Measurements from ENCODE around the gene STRA8. TPM values are rescaled to one million over a fixed set of nuclear protein-coding genes. Genes with fewer than 3 reads are reported as not detected.

STRA8 gene
- total and polyA plus RNA-seq, 7 experiments from 2014 or later = not detected

- no peaks in the 10 kb centered on the region for H3K4me1 ChIP-seq (ENCODE audit: control insufficient read depth in 2 of 2, insufficient read depth in 2 of 2, low read length in 2 of 2)
- ChIA-PET CTCF (interaction anchor here (0.7 to 1.4 kb wide), 2 partner anchors 23 to 368 kb away, joined by 4 read pairs; no protein-coding TSS in a partner anchor), POLR2A (no interaction called here)
- H3K27me3 ChIP-seq (ENCODE audit: control insufficient read depth in 2 of 2, insufficient read depth in 2 of 2, low read length in 2 of 2) = no peaks in the 10 kb centered on the region
- Mint-ChIP-seq H3K27ac (no peak overlapping the region), H3K27me3 (peaks cover 4 to 12% (median 9%) of the 10 kb centered on the region in 5 donors), H3K36me3 (no peaks in the 10 kb centered on the region), H3K4me3 (no peak overlapping the region), H3K4me1 (peaks cover 4 to 11% (median 7%) of the 10 kb centered on the region in 7 donors), H3K9me3 (no peaks in the 10 kb centered on the region)
- no peak overlapping the region for H3K27ac ChIP-seq (ENCODE audit: low read depth, low read length)
- H3K9me3 ChIP-seq (ENCODE audit: control insufficient read depth in 2 of 3, low read length in 3 of 3) = no peaks in the 10 kb centered on the region
- ATAC-seq = no peak
- H3K4me3 ChIP-seq (ENCODE audit: low read length) = no peak overlapping the region
- no peak for DNase-seq
- intact Hi-C loops (cut with micrococcal nuclease) = no loop called here
- H3K36me3 ChIP-seq (ENCODE audit: control insufficient read depth in 2 of 3, insufficient read depth in 3 of 3, low read length in 3 of 3) = no peaks in the 10 kb centered on the region
These were observed 43.5 kb downstream of the STRA8 start for GRCh38 chr7:135277161-135277560.

- ChIA-PET CTCF (interaction anchor here (1.1 to 3.5 kb wide), 5 partner anchors 17 to 364 kb away, joined by 3 to 38 read pairs (median 4); no protein-coding TSS in a partner anchor), POLR2A (no interaction called here)
- H3K4me1 ChIP-seq (ENCODE audit: control insufficient read depth in 2 of 2, insufficient read depth in 2 of 2, low read length in 2 of 2) = no peaks in the 10 kb centered on the region
- H3K27me3 Mint-ChIP-seq = peaks cover 4 to 10% (median 9%) of the 10 kb centered on the region in 5 donors
- H3K36me3 ChIP-seq (ENCODE audit: control insufficient read depth in 2 of 3, insufficient read depth in 3 of 3, low read length in 3 of 3) = no peaks in the 10 kb centered on the region
- intact Hi-C loops (cut with micrococcal nuclease) = loop anchor here (1.0 to 10.0 kb wide), 9 partner anchors 54 to 728 kb away; partner anchors contain the start of genes CNOT4 (in 2 of the 2), MTPN (in 1 of the 2) and STMP1 (in 1 of the 2)
- H3K27me3 ChIP-seq (ENCODE audit: control insufficient read depth in 2 of 2, insufficient read depth in 2 of 2, low read length in 2 of 2) = no peaks in the 10 kb centered on the region
- peak; percentile 26 to 81 (median 73) for DNase-seq
- H3K4me1 Mint-ChIP-seq = peaks cover 4 to 17% (median 12%) of the 10 kb centered on the region in 7 donors
- ATAC-seq = peak; percentile 99
- no peaks in the 10 kb centered on the region for H3K36me3 Mint-ChIP-seq
- H3K4me3 ChIP-seq (ENCODE audit: low read length) = no peak overlapping the region
- H3K4me3 Mint-ChIP-seq = peak overlapping the region in 3 of 10 donors; percentile 4 to 42 (median 8)
- H3K27ac Mint-ChIP-seq = peak overlapping the region in 2 of 9 donors; percentile 11 to 51
- no peaks in the 10 kb centered on the region for H3K9me3 Mint-ChIP-seq
- H3K27ac ChIP-seq (ENCODE audit: low read depth, low read length) = no peak overlapping the region
- H3K9me3 ChIP-seq (ENCODE audit: control insufficient read depth in 2 of 3, low read length in 3 of 3) = no peaks in the 10 kb centered on the region
These were observed 47.8 kb downstream of the STRA8 start for GRCh38 chr7:135281363-135281949.

- ATAC-seq (no peak), DNase-seq (no peak)
- POLR2A ChIA-PET = interaction anchor here (0.5 kb wide), 1 partner anchor 307 kb away, joined by 5 read pairs; no protein-coding TSS in a partner anchor
- no peaks in the 10 kb centered on the region for H3K9me3 ChIP-seq (ENCODE audit: control insufficient read depth in 2 of 3, low read length in 3 of 3)
- Mint-ChIP-seq H3K27ac (no peak overlapping the region), H3K36me3 (no peaks in the 10 kb centered on the region), H3K9me3 (no peaks in the 10 kb centered on the region), H3K4me1 (peaks cover 4 to 17% (median 12%) of the 10 kb centered on the region in 7 donors), H3K27me3 (peaks cover 4 to 10% (median 9%) of the 10 kb centered on the region in 5 donors), H3K4me3 (no peak overlapping the region)
- H3K4me1 ChIP-seq (ENCODE audit: control insufficient read depth in 2 of 2, insufficient read depth in 2 of 2, low read length in 2 of 2) = no peaks in the 10 kb centered on the region
- no peak overlapping the region for H3K27ac ChIP-seq (ENCODE audit: low read depth, low read length)
- intact Hi-C loops (cut with micrococcal nuclease) = loop anchor here (5.0 to 10.0 kb wide), 3 partner anchors 290 to 692 kb away; partner anchors contain the start of gene MTPN (in 1 of the 2)
- no peaks in the 10 kb centered on the region for H3K36me3 ChIP-seq (ENCODE audit: control insufficient read depth in 2 of 3, insufficient read depth in 3 of 3, low read length in 3 of 3)
- no peak overlapping the region for H3K4me3 ChIP-seq (ENCODE audit: low read length)
- CTCF ChIA-PET = interaction anchor here (0.8 to 1.2 kb wide), 3 partner anchors 9 to 53 kb away, joined by 3 to 4 read pairs (median 3); no protein-coding TSS in a partner anchor
- H3K27me3 ChIP-seq (ENCODE audit: control insufficient read depth in 2 of 2, insufficient read depth in 2 of 2, low read length in 2 of 2) = no peaks in the 10 kb centered on the region
These were observed 49.1 kb downstream of the STRA8 start for GRCh38 chr7:135282561-135283254.

GRCh38 chr7:135283959-135284638 lies 50.5 kb downstream of the STRA8 start:
- no peak overlapping the region for H3K4me3 Mint-ChIP-seq
- no peaks in the 10 kb centered on the region for H3K9me3 ChIP-seq (ENCODE audit: control insufficient read depth in 2 of 3, low read length in 3 of 3)
- H3K27me3 Mint-ChIP-seq = peaks cover 4 to 10% (median 6%) of the 10 kb centered on the region in 5 donors
- no peak overlapping the region for H3K27ac Mint-ChIP-seq
- H3K27me3 ChIP-seq (ENCODE audit: control insufficient read depth in 2 of 2, insufficient read depth in 2 of 2, low read length in 2 of 2) = no peaks in the 10 kb centered on the region
- H3K36me3 ChIP-seq (ENCODE audit: control insufficient read depth in 2 of 3, insufficient read depth in 3 of 3, low read length in 3 of 3) = no peaks in the 10 kb centered on the region
- intact Hi-C loops (cut with micrococcal nuclease) = loop anchor here (5.0 to 10.0 kb wide), 3 partner anchors 288 to 691 kb away; partner anchors contain the start of gene MTPN (in 1 of the 2)
- DNase-seq = no peak
- H3K4me3 ChIP-seq (ENCODE audit: low read length) = no peak overlapping the region
- no peaks in the 10 kb centered on the region for H3K9me3 Mint-ChIP-seq
- no peaks in the 10 kb centered on the region for H3K36me3 Mint-ChIP-seq
- POLR2A ChIA-PET = no interaction called here
- H3K4me1 ChIP-seq (ENCODE audit: control insufficient read depth in 2 of 2, insufficient read depth in 2 of 2, low read length in 2 of 2) = no peaks in the 10 kb centered on the region
- no peak overlapping the region for H3K27ac ChIP-seq (ENCODE audit: low read depth, low read length)
- H3K4me1 Mint-ChIP-seq = peaks cover 4 to 17% (median 12%) of the 10 kb centered on the region in 7 donors
- CTCF ChIA-PET = no interaction called here
- no peak for ATAC-seq

- ATAC-seq = no peak
- no peak overlapping the region for H3K27ac ChIP-seq (ENCODE audit: low read depth, low read length)
- ChIA-PET CTCF (no interaction called here), POLR2A (interaction anchor here (0.5 kb wide), 1 partner anchor 75 kb away, joined by 3 read pairs; no protein-coding TSS in a partner anchor)
- H3K36me3 ChIP-seq (ENCODE audit: control insufficient read depth in 2 of 3, insufficient read depth in 3 of 3, low read length in 3 of 3) = no peaks in the 10 kb centered on the region
- no peak overlapping the region for H3K27ac Mint-ChIP-seq
- H3K36me3 Mint-ChIP-seq = no peaks in the 10 kb centered on the region
- no peak overlapping the region for H3K4me3 Mint-ChIP-seq
- no peaks in the 10 kb centered on the region for H3K9me3 ChIP-seq (ENCODE audit: control insufficient read depth in 2 of 3, low read length in 3 of 3)
- H3K4me1 Mint-ChIP-seq = peaks cover 4 to 17% (median 12%) of the 10 kb centered on the region in 7 donors
- no peaks in the 10 kb centered on the region for H3K27me3 ChIP-seq (ENCODE audit: control insufficient read depth in 2 of 2, insufficient read depth in 2 of 2, low read length in 2 of 2)
- H3K27me3 Mint-ChIP-seq = peaks cover 0 to 8% (median 2%) of the 10 kb centered on the region in 5 donors
- H3K4me3 ChIP-seq (ENCODE audit: low read length) = no peak overlapping the region
- no peaks in the 10 kb centered on the region for H3K4me1 ChIP-seq (ENCODE audit: control insufficient read depth in 2 of 2, insufficient read depth in 2 of 2, low read length in 2 of 2)
- H3K9me3 Mint-ChIP-seq = no peaks in the 10 kb centered on the region
- DNase-seq = no peak
- intact Hi-C loops (cut with micrococcal nuclease) = loop anchor here in 1 of 2 donors (10.0 kb wide), 1 partner anchor 689 kb away; the partner anchor contains the start of gene MTPN
These were observed 52.1 kb downstream of the STRA8 start for GRCh38 chr7:135285547-135286233.

GRCh38 chr7:135286876-135287275 lies 53.2 kb downstream of the STRA8 start:
- H3K4me1 Mint-ChIP-seq = peaks cover 0 to 10% (median 5%) of the 10 kb centered on the region in 7 donors
- no peak overlapping the region for H3K27ac Mint-ChIP-seq
- H3K9me3 Mint-ChIP-seq = peaks cover 0 to 2% (median 0%) of the 10 kb centered on the region in 11 donors
- no peaks in the 10 kb centered on the region for H3K27me3 ChIP-seq (ENCODE audit: control insufficient read depth in 2 of 2, insufficient read depth in 2 of 2, low read length in 2 of 2)
- H3K4me3 ChIP-seq (ENCODE audit: low read length) = no peak overlapping the region
- POLR2A ChIA-PET = interaction anchor here (0.6 kb wide), 1 partner anchor 385 kb away, joined by 3 read pairs; no protein-coding TSS in a partner anchor
- no peaks in the 10 kb centered on the region for H3K36me3 ChIP-seq (ENCODE audit: control insufficient read depth in 2 of 3, insufficient read depth in 3 of 3, low read length in 3 of 3)
- ATAC-seq (no peak), DNase-seq (no peak)
- H3K27me3 Mint-ChIP-seq = peaks cover 0 to under 1% (median 0%) of the 10 kb centered on the region in 5 donors
- H3K4me1 ChIP-seq (ENCODE audit: control insufficient read depth in 2 of 2, insufficient read depth in 2 of 2, low read length in 2 of 2) = no peaks in the 10 kb centered on the region
- CTCF ChIA-PET = no interaction called here
- no peaks in the 10 kb centered on the region for H3K36me3 Mint-ChIP-seq
- H3K4me3 Mint-ChIP-seq = no peak overlapping the region
- no peaks in the 10 kb centered on the region for H3K9me3 ChIP-seq (ENCODE audit: control insufficient read depth in 2 of 3, low read length in 3 of 3)
- intact Hi-C loops (cut with micrococcal nuclease) = loop anchor here in 1 of 2 donors (10.0 kb wide), 1 partner anchor 688 kb away; the partner anchor contains the start of gene MTPN
- no peak overlapping the region for H3K27ac ChIP-seq (ENCODE audit: low read depth, low read length)

Measured in naive thymus-derived CD4-positive, alpha-beta T cell (primary cell).